Activated CD4-positive, alpha-beta T cell treated with anti-CD3 and anti-CD28 coated beads for 1 hour (primary cell): ENCODE data around the gene TOR1AIP1.
A peak's percentile ranks its signal among the peaks of the same experiment; 100 is the strongest.
"Not testable (repeated sequence)": the region's sequence is repeated elsewhere in the genome, so short reads cannot be mapped to it uniquely, and the experiment has no call there.

Source experiments
- DNase-seq: peaks from one replicate; pipeline ENCODE4 v3.0.0-alpha.2; 2020

TOR1AIP1 gene, protein sequence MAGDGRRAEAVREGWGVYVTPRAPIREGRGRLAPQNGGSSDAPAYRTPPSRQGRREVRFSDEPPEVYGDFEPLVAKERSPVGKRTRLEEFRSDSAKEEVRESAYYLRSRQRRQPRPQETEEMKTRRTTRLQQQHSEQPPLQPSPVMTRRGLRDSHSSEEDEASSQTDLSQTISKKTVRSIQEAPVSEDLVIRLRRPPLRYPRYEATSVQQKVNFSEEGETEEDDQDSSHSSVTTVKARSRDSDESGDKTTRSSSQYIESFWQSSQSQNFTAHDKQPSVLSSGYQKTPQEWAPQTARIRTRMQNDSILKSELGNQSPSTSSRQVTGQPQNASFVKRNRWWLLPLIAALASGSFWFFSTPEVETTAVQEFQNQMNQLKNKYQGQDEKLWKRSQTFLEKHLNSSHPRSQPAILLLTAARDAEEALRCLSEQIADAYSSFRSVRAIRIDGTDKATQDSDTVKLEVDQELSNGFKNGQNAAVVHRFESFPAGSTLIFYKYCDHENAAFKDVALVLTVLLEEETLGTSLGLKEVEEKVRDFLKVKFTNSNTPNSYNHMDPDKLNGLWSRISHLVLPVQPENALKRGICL

DNA sequence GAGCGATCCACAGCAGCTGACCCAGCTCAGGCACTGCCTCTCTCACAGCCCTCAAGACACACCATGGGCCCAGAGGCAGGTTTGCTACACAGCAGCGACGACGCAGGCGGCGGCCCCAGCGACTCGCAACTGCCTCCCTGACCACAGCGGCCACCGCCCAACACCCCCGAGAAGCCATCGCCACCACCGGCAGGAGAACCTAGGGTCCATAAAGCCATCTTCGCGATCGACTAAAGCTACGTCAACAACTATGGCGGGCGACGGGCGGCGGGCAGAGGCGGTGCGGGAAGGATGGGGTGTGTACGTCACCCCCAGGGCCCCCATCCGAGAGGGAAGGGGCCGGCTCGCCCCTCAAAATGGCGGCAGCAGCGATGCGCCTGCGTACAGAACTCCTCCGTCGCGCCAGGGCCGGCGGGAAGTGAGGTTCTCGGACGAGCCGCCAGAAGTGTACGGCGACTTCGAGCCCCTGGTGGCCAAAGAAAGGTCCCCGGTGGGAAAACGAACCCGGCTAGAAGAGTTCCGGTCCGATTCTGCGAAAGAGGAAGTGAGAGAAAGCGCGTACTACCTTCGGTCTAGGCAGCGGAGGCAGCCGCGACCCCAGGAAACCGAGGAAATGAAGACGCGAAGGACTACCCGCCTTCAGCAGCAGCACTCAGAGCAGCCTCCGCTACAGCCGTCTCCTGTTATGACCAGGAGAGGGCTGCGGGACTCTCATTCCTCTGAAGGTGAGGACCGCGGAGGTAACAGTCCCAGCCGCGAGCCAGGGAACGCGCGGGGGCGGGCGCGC lies at the start of gene TOR1AIP1:
Gene TOR1AIP1 (plus strand): TSS at position 33 of the 787 bp plus-strand sequence. CDS start 218 bp downstream, at position 251.
- peak; percentile 96 for DNase-seq

DNA sequence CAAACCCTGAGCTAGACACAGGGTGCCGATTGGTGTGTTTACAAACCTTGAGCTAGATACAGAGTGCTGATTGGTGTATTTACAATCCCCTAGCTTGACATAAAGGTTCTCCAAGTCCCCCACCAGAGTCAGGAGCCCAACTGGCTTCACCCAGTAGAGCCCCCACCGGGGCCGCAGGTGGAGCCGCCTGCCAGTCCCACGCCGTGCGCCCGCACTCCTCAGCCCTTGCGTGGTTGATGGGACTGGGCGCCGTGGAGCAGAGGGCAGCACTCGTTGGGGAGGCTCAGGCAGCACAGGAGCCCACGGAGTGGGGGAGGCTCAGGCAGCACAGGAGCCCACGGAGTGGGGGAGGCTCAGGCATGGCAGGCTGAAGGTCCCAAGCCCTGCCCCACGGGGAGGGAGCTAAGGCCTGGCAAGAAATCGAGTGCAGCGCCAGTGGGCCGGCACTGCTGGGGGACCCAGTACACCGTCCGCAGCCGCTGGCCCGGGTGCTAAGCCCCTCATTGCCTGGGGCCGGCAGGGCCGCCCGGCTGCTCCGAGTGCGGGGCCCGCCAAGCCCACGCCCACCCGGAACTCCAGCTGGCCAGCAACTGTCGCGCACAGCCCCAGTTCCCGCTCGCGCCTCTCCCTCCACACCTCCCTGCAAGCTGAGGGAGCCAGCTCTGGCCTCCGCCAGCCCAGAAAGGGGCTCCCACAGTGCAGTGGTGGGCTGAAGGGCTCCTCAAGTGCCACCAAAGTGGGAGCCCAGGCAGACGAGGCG lies 45.2 kb upstream of the TOR1AIP1 start:
- not testable (repeated sequence) for DNase-seq

DNA sequence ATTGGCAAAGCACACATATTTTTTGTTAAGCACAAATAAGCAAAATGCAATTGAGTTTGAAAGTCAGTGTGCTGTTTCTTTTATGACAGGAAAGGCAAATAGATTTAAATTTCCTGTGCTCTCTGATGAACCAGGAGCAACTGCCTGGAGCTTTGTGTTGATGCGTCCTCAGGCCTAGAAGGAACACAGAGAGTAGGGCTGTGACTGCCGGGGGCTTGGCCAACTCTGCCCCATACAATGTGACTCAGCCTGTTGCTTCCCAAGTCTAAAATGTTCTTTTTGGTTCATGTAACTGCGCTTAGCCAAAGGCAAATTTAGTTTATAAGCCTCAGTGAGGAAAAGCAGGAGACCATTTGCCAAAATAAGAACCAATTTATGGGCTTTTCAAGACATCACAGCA lies 42.0 kb upstream of the TOR1AIP1 start:
- DNase-seq: no peak

DNA sequence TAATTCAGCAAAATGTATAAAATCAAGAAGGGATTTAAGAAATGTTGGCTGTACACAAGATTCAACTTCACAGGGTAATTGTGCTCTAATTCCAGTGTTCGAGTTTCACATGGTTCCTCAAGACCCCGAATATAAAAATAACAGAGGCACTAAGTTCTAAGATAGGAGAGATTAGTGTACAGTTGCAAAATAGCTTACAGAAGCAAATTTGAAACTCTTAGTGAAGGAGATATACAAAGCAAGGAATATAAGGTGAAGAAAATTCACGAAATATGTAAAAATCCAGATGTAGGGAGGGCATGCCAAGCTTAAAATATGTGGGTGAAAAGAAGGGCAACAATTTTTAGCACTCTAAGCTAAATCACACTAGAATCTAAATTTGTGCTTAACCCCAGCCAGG lies 33.9 kb upstream of the TOR1AIP1 start:
- DNase-seq: no peak

DNA sequence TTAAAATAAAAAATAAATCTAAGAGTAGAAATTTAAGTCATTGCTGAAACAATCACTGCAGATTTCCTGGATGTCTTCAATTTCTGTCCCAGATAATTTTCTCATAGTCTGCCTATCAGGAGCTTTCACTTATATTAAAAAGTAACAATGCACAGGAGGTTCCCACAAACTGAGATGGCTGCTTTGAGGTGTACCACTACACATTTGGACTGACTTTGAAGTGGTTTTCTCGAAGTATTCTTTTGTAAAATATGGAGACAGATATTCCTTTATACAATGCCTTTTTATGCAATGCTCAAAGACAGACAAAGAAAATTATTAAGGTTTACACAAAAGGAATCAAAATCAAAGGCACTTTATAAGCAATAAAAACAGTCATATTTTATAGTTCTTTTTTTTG lies 29.0 kb upstream of the TOR1AIP1 start:
- no peak for DNase-seq

DNA sequence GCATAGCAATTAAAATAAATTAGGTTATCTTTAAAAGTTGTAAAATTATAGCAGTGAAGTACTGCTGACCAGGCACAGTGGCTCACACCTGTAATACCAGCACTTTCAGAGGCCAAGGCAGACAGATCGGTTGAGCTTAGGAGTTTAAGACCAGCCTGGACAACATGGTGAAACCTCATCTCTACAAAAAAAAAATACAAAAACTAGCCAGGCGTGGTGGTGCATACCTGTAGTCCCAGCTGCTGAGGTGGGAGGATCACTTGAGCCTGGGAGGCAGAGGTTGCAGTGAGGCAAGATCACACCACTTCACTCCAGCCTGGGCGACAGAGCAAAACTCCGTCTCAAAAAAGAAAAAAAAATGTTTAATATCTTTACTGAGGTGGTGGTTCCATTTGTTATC lies 26.3 kb upstream of the TOR1AIP1 start:
- not testable (repeated sequence) for DNase-seq

DNA sequence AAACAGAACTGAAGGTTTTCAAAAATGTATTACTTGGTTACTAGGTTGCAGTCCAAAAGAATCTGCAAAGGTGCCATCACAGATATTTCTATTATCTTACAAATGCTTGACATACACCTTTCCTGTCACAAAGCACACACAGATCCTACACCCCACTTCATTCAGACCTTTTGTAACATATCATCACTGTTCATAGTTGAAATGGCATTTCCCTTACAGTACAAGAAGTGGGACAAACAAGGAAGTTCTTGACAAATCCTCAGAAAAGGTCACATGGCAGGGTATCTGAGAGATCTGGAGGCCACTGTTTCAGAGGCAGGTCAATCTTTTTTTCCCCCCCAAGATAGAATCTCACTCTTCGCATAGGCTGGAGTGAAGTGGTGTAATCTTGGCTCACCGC lies 25.8 kb upstream of the TOR1AIP1 start:
- DNase-seq: no peak

DNA sequence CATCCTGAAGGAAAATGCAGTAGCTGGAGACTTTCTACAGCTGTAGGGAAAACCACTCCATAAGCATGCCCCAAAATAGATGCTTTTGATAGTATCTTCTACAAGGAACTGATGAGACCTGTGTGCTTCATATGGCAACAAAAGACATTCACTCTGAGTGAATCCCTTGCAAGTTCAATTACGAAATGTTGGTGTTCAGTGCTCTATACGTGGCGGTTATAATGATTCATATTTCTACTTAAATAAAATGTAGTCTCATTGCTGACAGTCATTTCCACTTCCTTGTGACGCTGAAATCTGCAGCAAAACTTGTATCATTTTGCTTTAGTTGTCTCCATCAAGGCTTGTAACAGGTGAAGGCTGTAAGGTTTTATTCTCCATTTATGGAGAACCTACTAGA lies 25.1 kb upstream of the TOR1AIP1 start:
- no peak for DNase-seq

DNA sequence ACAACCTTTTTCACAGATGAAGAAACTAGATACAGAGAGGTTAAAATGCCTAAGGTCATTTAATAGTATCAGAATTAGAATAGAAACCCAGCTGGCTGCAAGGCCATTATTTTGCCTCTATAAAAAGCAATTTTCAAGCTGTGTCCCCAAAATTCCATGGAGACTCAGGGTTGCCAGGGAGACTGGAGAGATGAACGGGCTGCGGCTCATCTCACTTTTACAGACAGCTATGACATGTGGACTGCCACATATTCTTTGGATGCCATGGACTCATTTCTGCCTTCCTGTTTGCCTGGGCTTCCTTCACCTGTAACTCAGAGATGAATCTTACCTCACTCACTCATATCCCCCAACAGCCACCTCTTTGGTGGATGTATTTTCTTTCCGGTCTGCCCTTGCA lies 21.4 kb upstream of the TOR1AIP1 start:
- no peak for DNase-seq

DNA sequence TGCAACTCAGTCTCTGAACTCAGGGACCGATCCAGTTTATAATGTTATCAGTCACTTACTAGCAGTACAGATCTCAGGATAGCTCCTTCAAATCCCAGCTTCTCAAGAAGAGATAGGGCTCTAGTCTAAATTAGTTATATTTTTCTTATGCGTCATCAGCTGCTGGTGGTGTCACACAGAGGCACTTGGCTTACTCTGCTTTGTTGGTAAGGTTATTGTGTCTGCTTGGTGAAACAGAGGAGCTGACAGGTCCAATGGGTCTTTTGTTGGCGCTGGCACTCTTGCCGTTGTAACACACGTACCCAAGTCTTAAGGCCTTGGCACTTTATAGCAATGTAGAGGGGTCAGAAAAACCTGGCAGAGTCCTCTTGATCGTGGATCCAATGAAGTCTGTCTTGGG lies 16.7 kb upstream of the TOR1AIP1 start:
- DNase-seq: no peak

DNA sequence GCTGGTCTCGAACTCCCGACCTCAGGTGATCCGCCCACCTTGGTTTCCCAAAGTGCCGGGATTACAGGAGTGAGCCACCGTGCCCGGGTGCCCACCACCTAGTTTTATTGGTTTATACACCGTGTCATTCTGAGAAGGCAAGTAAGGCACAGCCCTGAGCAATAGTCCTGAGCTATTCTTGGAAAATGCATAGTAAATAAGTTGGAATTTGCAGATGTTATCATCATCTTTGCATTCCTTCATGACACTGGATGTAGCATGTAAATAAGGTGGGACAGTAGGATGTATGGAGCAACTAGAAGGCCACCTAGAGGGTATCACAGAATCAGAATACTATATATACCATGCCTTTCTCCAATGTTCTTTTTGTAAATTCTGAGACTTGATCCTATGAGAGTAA lies 15.5 kb upstream of the TOR1AIP1 start:
- DNase-seq: no peak

DNA sequence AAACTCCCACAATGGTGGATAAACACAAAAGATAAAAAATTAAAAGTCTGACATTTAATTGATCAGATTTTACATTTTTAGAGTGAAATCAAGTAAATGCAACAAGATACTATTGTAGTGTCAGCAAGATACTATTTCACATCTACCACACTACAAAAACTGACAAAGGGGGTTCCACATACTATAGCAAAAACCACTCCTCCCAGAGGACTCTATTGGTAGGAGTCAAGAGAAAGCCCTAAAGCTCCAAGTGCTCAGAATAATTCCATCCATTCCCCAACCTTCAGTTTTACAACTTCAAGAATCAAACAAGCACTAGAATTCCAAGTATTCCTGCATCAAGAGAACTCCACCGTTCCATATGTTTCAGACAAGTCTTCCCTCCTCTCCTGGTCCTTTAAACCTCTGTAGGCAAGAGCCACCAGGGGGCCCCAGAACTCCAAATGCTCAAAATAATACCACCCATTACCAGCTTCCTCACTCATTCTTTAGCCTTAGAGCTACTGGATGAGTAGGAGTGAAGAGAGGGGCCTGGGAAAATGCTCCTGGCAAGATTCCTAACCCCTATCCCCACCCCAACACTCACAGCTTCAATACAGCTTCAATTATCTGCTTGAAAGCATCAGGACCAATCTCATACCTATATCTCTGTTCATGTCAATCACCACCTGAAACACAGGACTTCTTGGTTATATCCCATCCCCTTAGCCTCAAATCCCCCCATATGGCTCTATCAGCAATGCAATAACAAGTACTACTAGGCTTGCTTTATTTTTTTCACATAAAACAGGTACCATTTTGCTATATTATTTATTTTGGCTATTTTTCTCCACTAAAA lies 14.4 kb upstream of the TOR1AIP1 start:
- peak; percentile 23 for DNase-seq

DNA sequence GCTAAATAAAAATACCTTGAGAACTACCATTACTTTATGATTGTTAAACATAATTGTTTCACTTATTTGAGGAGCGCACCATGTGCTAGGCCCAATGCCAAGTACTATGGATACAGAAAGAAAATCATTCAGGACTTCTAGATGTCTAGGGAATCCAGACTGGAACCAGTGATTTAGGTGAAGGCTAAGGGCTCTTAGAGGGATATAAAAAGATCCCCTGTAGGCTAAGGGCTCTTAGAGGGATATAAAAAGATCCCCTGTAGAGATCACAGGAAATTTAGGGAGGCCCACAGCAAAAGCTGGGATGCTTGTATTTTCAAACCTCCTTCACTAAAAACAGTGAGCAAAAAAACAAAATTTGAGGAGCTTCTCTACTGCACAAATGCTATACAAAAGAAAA lies 11.2 kb upstream of the TOR1AIP1 start:
- no peak for DNase-seq

DNA sequence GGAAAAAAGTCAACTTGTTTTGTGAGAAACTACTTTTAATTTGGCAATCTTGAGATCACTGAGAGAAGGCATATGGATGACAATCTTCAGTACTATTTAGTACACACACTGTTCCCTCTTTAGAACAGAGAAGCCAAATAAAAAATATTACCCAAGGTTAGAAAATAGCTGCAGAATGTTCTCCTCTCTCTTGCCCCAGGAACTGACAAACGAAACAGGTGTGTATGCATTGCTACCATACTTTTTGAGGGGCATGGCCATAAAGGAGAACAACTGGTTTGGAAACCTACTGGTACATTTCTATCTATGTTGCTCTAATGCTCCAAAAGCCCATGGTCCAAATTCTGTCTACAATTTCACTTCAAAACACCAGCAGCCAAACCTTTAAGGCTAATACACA lies 10.1 kb upstream of the TOR1AIP1 start:
- DNase-seq: no peak

DNA sequence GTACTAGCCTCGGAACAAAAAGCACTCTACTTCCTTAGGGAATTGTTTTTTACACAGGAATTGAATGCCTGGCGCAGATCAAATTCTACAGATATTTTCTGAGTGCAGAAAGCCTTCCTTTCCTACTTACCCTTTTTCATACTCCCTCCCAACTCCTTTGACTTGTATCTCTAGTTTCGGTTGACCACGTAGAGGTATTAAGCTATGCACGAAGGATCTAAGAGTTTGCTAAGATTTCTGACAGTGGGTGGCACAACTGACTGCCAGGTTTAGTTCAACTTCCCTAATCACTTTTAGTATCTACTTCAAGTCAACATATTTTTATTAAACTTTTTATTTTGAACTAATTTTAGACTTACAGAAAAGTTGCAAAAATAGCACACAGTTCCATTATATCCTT lies 9.5 kb upstream of the TOR1AIP1 start:
- DNase-seq: no peak

DNA sequence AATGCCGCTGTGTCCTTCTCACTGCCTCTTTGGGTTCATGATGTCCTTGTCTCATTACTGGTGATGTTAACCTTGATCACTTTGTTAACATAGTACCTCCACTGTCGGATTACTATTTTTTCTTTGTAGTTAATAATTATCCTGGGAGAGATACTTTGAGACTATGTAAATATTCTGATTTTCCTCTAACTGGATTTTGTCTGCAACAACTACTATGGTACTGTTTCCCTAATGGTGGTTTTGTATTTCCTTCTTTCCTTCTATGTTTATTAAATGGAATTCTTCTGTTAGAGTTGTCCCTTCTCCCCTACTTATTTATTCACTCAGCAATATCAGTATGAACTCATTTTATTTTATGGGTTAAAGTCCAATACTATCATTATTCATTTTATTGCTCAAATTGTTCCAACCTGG lies 8.6 kb upstream of the TOR1AIP1 start:
- no peak for DNase-seq

DNA sequence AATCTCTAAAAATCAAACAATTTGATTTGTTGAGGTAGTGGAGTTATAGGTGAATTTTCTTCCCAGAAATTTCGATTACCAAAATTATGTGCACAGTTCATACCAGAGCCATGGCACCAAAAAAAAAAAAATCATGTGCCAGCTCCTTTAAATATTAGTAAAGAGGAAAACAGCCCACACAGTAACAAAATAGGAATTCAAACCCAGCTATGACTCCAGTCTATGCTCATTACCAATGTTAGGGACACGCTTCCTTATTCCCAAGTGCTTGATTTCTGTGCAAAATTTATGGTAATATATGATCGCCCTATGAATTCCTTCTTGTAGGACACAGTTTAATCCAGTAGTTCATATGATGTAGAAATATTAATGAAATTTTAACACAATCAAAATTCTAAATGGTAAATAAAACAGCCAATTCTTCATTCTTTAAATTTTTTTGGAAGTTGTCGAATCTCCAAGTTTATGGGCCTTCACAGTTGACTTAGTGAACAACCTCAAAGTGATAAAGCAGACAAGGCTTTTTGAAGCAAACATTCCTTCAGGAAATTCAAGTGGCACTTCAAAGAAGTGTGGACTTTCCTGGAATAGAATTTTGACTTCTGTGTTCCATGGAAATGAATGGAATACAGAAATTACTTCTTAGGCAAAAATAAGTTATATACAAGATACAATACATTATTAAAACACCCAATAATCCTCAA lies 6.3 kb upstream of the TOR1AIP1 start:
- no peak for DNase-seq

DNA sequence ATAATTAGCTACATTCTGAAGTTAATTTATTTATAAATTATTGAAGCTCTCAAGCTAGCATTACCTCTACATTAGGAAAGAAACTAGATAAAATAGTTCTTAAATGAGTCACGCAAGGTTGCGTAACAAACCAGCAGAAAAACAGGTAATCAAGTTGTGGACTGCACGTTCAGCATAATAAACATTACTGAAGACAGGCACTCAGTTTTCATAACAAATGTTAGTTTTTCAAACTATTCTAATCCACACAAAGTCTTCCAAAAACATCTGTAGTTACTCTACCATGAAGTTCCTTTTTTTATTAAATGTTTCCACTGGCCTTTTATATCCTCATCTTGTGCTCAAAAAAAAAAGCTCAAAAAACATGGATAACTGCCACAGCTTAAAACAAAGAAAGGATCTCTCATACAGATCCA lies 5.8 kb upstream of the TOR1AIP1 start:
- DNase-seq: no peak

DNA sequence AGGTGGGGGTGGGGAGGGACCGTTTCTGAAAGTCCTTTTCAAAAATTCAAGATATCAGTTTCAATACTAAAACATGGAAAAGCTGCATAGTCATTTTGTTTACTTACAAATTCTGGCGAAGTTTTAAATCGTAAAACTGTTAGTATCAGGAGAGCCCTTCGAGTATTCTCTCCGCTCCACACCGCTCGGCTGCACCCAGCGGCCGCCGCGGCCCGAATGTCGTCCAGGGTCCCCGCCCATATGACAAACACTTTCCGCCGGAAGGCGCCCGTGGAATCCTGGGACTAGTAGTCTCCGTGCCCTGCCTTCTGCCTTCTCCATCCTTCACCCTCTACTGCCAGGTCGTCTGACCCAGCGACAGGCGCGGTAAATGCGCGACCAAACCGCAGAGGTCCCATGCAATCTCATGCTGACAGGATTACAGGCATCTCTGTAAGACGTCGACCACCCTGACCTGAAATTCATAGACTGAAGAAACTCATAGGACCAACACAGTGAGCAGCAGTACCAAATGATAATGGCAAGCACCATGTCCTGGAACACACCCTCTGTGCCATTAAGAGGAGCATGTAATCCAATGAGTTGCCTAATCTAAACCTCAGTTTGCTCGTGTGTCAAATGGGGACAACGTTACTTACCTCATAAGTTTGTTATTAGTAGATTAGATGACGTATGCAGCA lies 4.4 kb upstream of the TOR1AIP1 start, which contains the start of gene TOR1AIP2:
Gene TOR1AIP2 (minus strand): TSS at position 218 of the 680 bp plus-strand sequence. CDS start 25,138 bp downstream, outside the sequence.
- peak; percentile 81 for DNase-seq

DNA sequence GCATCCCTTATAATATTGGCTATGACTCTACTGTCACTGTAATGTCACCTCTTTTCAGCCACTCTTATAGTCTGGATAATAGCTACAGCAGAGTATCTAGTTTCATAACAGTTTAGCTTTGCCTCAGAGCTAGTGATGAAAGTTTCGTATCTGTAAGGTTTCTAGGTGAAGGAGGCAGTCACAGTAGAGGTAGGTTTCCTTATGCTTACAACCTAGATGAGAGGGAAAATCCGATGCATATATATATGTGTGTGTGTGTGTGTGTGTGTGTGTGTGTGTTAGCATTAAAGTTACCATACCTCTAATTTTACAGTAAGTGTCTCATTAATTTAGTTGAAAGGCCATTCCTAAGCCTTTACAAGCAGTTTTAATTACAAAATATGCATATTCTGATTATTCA lies 2.3 kb upstream of the TOR1AIP1 start:
- DNase-seq: no peak
